ENCODE measurements around the gene MRC1. TPM values are rescaled to one million over a fixed set of nuclear protein-coding genes. Genes with fewer than 3 reads are reported as not detected.

The MRC1 gene
- total and polyA plus RNA-seq, 2 donors from 2014 or later = 3.4 to 67.8 TPM

DNA sequence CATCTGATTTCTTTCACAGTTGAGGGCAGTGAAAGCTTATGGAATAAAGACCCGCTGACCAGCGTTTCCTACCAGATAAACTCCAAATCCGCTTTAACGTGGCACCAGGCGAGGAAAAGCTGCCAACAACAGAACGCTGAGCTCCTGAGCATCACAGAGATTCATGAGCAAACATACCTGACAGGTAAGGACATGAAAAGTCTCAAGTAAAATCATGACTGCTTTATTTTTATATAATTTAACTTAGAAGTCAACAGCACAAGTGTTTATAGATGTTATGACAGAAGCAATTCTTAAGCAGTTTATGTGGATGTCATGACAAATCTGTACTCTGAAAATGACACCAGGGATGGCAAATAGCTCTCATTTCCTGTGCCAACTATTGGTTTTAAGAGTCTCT lies 24.5 kb downstream of the MRC1 start:
- Histone ChIP-seq H3K36me3 (ENCODE audit: control insufficient read depth in 2 of 3, insufficient read depth in 3 of 3, low read length in 3 of 3) (no peaks in the 10 kb centered on the region), H3K4me3 (ENCODE audit: low read length in 3 of 3) (no peak overlapping the region), H3K27me3 (ENCODE audit: control insufficient read depth, insufficient read depth, low read length) (no peaks in the 10 kb centered on the region), H3K9me3 (ENCODE audit: control insufficient read depth in 2 of 3, insufficient read depth in 1 of 3, low read length in 3 of 3) (no peaks in the 10 kb centered on the region), H3K4me1 (ENCODE audit: control insufficient read depth in 2 of 3, insufficient read depth in 2 of 3, low read depth in 1 of 3, low read length in 3 of 3) (no peaks in the 10 kb centered on the region), H3K27ac (ENCODE audit: low read depth in 2 of 2, low read length in 2 of 2) (no peak overlapping the region), H3K9ac (ENCODE audit: low read length in 3 of 3) (no peak overlapping the region)
- FAIRE-seq (no peak), DNase-seq (no peak)
- intact Hi-C loops (cut with DNase I) = no loop called here
- TF ChIP-seq, protein P1, sequence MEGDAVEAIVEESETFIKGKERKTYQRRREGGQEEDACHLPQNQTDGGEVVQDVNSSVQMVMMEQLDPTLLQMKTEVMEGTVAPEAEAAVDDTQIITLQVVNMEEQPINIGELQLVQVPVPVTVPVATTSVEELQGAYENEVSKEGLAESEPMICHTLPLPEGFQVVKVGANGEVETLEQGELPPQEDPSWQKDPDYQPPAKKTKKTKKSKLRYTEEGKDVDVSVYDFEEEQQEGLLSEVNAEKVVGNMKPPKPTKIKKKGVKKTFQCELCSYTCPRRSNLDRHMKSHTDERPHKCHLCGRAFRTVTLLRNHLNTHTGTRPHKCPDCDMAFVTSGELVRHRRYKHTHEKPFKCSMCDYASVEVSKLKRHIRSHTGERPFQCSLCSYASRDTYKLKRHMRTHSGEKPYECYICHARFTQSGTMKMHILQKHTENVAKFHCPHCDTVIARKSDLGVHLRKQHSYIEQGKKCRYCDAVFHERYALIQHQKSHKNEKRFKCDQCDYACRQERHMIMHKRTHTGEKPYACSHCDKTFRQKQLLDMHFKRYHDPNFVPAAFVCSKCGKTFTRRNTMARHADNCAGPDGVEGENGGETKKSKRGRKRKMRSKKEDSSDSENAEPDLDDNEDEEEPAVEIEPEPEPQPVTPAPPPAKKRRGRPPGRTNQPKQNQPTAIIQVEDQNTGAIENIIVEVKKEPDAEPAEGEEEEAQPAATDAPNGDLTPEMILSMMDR (IDR thresholded peaks at IDR 0.05; ENCODE audit: borderline replicate concordance, extremely low read depth, insufficient read depth) = no peak

DNA sequence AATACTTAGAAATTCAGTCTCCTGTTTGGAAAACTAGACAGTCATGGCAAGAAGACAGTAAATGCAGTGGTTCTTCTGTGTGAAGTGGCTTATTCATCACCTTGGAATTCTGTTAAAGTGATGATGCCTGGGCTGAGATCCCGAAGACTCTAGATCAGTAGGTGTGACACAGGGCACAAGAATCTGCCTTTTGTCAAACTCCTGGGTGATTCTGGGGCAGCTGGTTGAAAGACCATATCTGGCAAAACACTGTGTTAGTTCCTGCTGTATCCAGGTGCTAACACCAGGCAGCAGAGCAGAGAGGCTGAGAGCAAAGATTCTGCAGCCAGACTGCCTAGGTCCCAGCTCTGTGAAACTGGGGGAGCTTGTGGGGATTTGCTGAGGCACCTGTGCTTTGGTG lies 26.5 kb downstream of the MRC1 start:
- Histone ChIP-seq H3K27ac (ENCODE audit: low read depth in 2 of 2, low read length in 2 of 2) (no peak overlapping the region), H3K27me3 (ENCODE audit: control insufficient read depth, insufficient read depth, low read length) (no peaks in the 10 kb centered on the region), H3K9me3 (ENCODE audit: control insufficient read depth in 2 of 3, insufficient read depth in 1 of 3, low read length in 3 of 3) (no peaks in the 10 kb centered on the region), H3K4me1 (ENCODE audit: control insufficient read depth in 2 of 3, insufficient read depth in 2 of 3, low read depth in 1 of 3, low read length in 3 of 3) (no peaks in the 10 kb centered on the region), H3K9ac (ENCODE audit: low read length in 3 of 3) (no peak overlapping the region), H3K4me3 (ENCODE audit: low read length in 3 of 3) (no peak overlapping the region), H3K36me3 (ENCODE audit: control insufficient read depth in 2 of 3, insufficient read depth in 3 of 3, low read length in 3 of 3) (no peaks in the 10 kb centered on the region)
- DNase-seq (no peak), FAIRE-seq (no peak)
- intact Hi-C loops (cut with DNase I) = no loop called here
- TF ChIP-seq, protein P1 (IDR thresholded peaks at IDR 0.05; ENCODE audit: borderline replicate concordance, extremely low read depth, insufficient read depth) = no peak

DNA sequence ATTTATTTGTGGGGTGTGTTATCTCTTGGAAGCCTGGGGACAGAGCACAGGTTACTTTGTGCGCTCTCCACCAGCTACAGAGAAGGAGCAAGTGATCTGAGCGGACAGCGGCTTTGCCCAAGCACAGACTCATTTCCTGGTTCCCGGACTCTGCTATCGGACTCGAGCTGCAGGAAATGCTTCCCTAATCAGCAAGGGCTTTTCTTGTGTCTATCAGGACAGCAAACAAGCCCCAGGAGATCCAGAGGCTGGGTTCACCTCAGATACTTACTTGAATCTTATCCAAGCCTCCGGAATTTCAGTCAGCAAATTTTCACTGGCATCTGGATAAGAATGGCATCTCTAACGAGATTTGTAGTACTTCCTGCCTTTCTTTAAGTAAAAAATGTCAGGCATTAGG lies 27.8 kb downstream of the MRC1 start:
- intact Hi-C loops (cut with DNase I) = no loop called here
- Histone ChIP-seq H3K27me3 (ENCODE audit: control insufficient read depth, insufficient read depth, low read length) (no peaks in the 10 kb centered on the region), H3K9me3 (ENCODE audit: control insufficient read depth in 2 of 3, insufficient read depth in 1 of 3, low read length in 3 of 3) (no peaks in the 10 kb centered on the region), H3K36me3 (ENCODE audit: control insufficient read depth in 2 of 3, insufficient read depth in 3 of 3, low read length in 3 of 3) (no peaks in the 10 kb centered on the region), H3K27ac (ENCODE audit: low read depth in 2 of 2, low read length in 2 of 2) (no peak overlapping the region), H3K4me1 (ENCODE audit: control insufficient read depth in 2 of 3, insufficient read depth in 2 of 3, low read depth in 1 of 3, low read length in 3 of 3) (no peaks in the 10 kb centered on the region), H3K9ac (ENCODE audit: low read length in 3 of 3) (no peak overlapping the region), H3K4me3 (ENCODE audit: low read length in 3 of 3) (peak overlapping the region in 2 of 3 donors; percentile 11 to 42)
- TF ChIP-seq, protein P1 (IDR thresholded peaks at IDR 0.05; ENCODE audit: borderline replicate concordance, extremely low read depth, insufficient read depth) = no peak
- DNase-seq (peak in 3 of 5 donors; percentile 25 to 46 (median 27)), FAIRE-seq (no peak)

DNA sequence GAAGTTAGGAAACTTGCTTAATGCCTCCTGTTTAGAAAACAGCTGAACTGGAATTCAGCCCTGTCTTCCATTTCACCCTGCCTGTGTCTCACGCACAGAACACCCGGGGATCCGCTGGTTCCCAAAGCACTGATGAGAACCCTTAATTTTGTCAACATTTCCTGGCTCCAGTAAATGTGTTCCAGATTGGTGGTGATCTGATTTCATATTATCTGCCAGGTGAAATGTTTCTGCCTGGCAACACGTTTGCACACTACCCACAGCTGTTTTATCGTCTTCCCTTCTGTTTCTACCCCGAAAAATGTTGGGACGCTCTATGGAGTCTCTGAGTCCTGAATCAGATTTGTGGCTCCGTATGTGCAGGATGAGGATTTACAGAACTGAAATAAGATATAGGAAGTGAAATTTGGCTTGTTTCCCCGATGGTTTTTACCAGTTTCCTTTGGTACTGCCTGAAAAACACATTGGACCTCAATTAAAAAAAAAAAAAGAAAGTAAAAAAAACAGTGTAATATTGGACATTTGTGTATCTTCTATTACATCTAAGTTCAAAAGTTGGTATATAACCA lies 29.0 kb downstream of the MRC1 start:
- no peak for DNase-seq
- intact Hi-C loops (cut with DNase I) = no loop called here
- no peak overlapping the region for H3K9ac ChIP-seq (ENCODE audit: low read length in 3 of 3)
- H3K9me3 ChIP-seq (ENCODE audit: control insufficient read depth in 2 of 3, insufficient read depth in 1 of 3, low read length in 3 of 3) = no peaks in the 10 kb centered on the region
- H3K4me1 ChIP-seq (ENCODE audit: control insufficient read depth in 2 of 3, insufficient read depth in 2 of 3, low read depth in 1 of 3, low read length in 3 of 3) = no peaks in the 10 kb centered on the region
- H3K4me3 ChIP-seq (ENCODE audit: low read length in 3 of 3) = no peak overlapping the region
- H3K27ac ChIP-seq (ENCODE audit: low read depth in 2 of 2, low read length in 2 of 2) = no peak overlapping the region
- no peak for FAIRE-seq
- H3K36me3 ChIP-seq (ENCODE audit: control insufficient read depth in 2 of 3, insufficient read depth in 3 of 3, low read length in 3 of 3) = no peaks in the 10 kb centered on the region
- TF ChIP-seq, protein P1 (IDR thresholded peaks at IDR 0.05; ENCODE audit: borderline replicate concordance, extremely low read depth, insufficient read depth) = no peak
- no peaks in the 10 kb centered on the region for H3K27me3 ChIP-seq (ENCODE audit: control insufficient read depth, insufficient read depth, low read length)
